ENCODE results near the gene USO1. TPM values are rescaled to one million over a fixed set of nuclear protein-coding genes. Genes with fewer than 3 reads are reported as not detected.

Gene USO1
- total and polyA plus RNA-seq, 2 of the 13 experiments (the other 11 are each of a cell fraction or from before 2014, with no cell fraction given), result 52.2 to 87.7 TPM

DNA sequence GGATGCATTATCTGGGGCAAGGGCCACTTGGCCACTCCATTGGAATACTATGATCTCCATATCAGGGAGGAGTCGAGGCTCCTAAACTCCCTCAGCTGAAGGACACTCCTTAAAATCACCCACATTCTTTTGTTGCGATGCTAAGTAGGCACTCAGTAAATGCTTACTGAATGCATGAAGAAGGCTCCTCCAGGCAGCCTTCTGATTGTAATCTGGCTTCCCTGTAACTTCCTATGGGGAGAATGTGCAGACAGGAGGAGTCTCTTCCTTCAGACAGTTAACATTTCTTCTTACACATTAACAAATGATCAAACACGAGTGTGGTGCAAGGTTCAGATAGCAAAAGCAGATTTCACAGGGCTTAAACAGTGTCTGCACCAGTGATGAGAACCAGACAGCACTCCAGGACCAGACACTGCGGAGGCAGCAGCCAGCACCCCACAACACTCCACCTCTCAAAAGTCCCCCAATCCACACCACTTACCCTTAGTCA, 21.4 kb upstream of the USO1 start (continued):
- TF ChIP-seq, protein P1, sequence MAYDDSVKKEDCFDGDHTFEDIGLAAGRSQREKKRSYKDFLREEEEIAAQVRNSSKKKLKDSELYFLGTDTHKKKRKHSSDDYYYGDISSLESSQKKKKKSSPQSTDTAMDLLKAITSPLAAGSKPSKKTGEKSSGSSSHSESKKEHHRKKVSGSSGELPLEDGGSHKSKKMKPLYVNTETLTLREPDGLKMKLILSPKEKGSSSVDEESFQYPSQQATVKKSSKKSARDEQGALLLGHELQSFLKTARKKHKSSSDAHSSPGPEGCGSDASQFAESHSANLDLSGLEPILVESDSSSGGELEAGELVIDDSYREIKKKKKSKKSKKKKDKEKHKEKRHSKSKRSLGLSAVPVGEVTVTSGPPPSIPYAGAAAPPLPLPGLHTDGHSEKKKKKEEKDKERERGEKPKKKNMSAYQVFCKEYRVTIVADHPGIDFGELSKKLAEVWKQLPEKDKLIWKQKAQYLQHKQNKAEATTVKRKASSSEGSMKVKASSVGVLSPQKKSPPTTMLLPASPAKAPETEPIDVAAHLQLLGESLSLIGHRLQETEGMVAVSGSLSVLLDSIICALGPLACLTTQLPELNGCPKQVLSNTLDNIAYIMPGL (CRISPR knock-in tag; IDR thresholded peaks at IDR 0.05; ENCODE audit: borderline replicate concordance in 1 of 2, low read depth in 1 of 2), result 0 out of 4 replicates have a peak, but pooled peaks of 1 of the 2 experiments have one; percentile 34
- TF ChIP-seq ZBTB20 (CRISPR knock-in tag; IDR thresholded peaks at IDR 0.05; ENCODE audit: borderline replicate concordance, low read depth), result peak; percentile 51; the same call in 1 of the 2 replicates
- peak; percentile 56 for TF ChIP-seq HDAC1 (CRISPR knock-in tag; IDR thresholded peaks at IDR 0.05)
- TF ChIP-seq, protein P2, sequence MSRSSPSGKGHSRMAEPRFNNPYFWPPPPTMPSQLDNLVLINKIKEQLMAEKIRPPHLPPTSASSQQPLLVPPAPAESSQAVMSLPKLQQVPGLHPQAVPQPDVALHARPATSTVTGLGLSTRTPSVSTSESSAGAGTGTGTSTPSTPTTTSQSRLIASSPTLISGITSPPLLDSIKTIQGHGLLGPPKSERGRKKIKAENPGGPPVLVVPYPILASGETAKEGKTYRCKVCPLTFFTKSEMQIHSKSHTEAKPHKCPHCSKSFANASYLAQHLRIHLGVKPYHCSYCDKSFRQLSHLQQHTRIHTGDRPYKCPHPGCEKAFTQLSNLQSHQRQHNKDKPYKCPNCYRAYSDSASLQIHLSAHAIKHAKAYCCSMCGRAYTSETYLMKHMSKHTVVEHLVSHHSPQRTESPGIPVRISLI (CRISPR knock-in tag; IDR thresholded peaks at IDR 0.05; ENCODE audit: borderline replicate concordance), result no peak
- TF ChIP-seq, protein P3, sequence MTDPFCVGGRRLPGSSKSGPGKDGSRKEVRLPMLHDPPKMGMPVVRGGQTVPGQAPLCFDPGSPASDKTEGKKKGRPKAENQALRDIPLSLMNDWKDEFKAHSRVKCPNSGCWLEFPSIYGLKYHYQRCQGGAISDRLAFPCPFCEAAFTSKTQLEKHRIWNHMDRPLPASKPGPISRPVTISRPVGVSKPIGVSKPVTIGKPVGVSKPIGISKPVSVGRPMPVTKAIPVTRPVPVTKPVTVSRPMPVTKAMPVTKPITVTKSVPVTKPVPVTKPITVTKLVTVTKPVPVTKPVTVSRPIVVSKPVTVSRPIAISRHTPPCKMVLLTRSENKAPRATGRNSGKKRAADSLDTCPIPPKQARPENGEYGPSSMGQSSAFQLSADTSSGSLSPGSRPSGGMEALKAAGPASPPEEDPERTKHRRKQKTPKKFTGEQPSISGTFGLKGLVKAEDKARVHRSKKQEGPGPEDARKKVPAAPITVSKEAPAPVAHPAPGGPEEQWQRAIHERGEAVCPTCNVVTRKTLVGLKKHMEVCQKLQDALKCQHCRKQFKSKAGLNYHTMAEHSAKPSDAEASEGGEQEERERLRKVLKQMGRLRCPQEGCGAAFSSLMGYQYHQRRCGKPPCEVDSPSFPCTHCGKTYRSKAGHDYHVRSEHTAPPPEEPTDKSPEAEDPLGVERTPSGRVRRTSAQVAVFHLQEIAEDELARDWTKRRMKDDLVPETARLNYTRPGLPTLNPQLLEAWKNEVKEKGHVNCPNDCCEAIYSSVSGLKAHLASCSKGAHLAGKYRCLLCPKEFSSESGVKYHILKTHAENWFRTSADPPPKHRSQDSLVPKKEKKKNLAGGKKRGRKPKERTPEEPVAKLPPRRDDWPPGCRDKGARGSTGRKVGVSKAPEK (CRISPR knock-in tag; IDR thresholded peaks at IDR 0.05; ENCODE audit: borderline replicate concordance), result 0 out of 2 replicates have a peak, but pooled peaks have one; percentile 17
- TF ChIP-seq, protein P4, sequence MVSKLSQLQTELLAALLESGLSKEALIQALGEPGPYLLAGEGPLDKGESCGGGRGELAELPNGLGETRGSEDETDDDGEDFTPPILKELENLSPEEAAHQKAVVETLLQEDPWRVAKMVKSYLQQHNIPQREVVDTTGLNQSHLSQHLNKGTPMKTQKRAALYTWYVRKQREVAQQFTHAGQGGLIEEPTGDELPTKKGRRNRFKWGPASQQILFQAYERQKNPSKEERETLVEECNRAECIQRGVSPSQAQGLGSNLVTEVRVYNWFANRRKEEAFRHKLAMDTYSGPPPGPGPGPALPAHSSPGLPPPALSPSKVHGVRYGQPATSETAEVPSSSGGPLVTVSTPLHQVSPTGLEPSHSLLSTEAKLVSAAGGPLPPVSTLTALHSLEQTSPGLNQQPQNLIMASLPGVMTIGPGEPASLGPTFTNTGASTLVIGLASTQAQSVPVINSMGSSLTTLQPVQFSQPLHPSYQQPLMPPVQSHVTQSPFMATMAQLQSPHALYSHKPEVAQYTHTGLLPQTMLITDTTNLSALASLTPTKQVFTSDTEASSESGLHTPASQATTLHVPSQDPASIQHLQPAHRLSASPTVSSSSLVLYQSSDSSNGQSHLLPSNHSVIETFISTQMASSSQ (IDR thresholded peaks at IDR 0.05; ENCODE audit: low read depth), result 0 out of 2 replicates have a peak, but pooled peaks have one; percentile 63
- TF ChIP-seq, protein P4 (CRISPR knock-in tag; IDR thresholded peaks at IDR 0.05; ENCODE audit: borderline replicate concordance), result peak; percentile 84; the same call in 1 of the 2 replicates
- TF ChIP-seq XRCC5 (optimal IDR thresholded peaks at IDR 0.05; ENCODE audit: low read length), result peak; percentile 30
- TF ChIP-seq HMG20A (CRISPR knock-in tag; IDR thresholded peaks at IDR 0.05; ENCODE audit: borderline replicate concordance), result no peak; the same call in 1 of the 2 replicates
- TF ChIP-seq MXD4 (CRISPR knock-in tag; IDR thresholded peaks at IDR 0.05), result 0 out of 2 replicates have a peak, but pooled peaks have one; percentile 19
- TF ChIP-seq CHD2 (IDR thresholded peaks at IDR 0.05; ENCODE audit: low read depth, low read length), result no peak
- peak; percentile 69 for TF ChIP-seq POLR2G (IDR thresholded peaks at IDR 0.05; ENCODE audit: low read depth, low read length)
- TF ChIP-seq ZNF44 (CRISPR knock-in tag; IDR thresholded peaks at IDR 0.05), result no peak
- 0 out of 2 replicates have a peak, but pooled peaks have one; percentile 42 for TF ChIP-seq DPF2 (CRISPR knock-in tag; IDR thresholded peaks at IDR 0.05; ENCODE audit: borderline replicate concordance, low read depth)
- no peak for TF ChIP-seq JUND (CRISPR knock-in tag; IDR thresholded peaks at IDR 0.05)
- TF ChIP-seq CCAR2 (optimal IDR thresholded peaks at IDR 0.05; ENCODE audit: low read depth, low read length), result no peak
- no peak for TF ChIP-seq ZNF674 (CRISPR knock-in tag; IDR thresholded peaks at IDR 0.05; ENCODE audit: low read depth)
- peak; percentile 46; the same call in 1 of the 2 replicates for TF ChIP-seq ZNF331 (CRISPR knock-in tag; IDR thresholded peaks at IDR 0.05)
- TF ChIP-seq DNMT1 (CRISPR knock-in tag; IDR thresholded peaks at IDR 0.05), result no peak
- TF ChIP-seq TGIF2 (CRISPR knock-in tag; IDR thresholded peaks at IDR 0.05), result no peak
